ENCODE results near the gene FRMD4B. TPM values are rescaled to one million over a fixed set of nuclear protein-coding genes. Genes with fewer than 3 reads are reported as not detected.

The FRMD4B gene
- total and polyA plus RNA-seq, 2 donors (not counting 3 experiments of a cell fraction or from before 2014, with no cell fraction given) = 66.4 to 89.7 TPM

DNA sequence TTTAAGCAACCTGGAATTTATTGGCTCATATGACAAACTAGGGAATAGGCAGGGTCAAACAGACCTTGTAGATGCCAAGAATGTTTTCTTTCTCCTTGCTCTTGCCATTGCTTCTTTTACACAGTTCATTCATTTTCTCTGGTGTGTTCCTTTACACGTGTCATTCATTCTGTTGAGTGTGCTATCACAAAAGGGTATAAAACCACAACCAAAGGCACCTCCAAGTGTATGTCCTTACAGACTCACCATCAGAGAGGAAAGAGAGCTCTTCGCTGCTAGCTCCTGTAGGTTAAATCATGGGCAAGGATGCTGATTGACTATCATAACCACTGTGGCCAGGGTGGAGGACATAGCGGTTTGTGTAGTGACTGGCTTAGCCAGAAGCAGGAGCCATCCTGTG, 19.2 kb upstream of the FRMD4B start:
- no peaks in the 10 kb centered on the region for H3K79me2 ChIP-seq (ENCODE audit: control insufficient read depth, insufficient read depth, low read length)
- no peak overlapping the region for H3K4me2 ChIP-seq (ENCODE audit: insufficient read depth, low read length)
- H3K9me1 ChIP-seq (replicated peaks; ENCODE audit: control insufficient read depth, extremely low read depth, insufficient read depth, low read length) = no peaks in the 10 kb centered on the region
- BruUV-seq (replicated peaks) = no TSS peak
- H3K27me3 ChIP-seq (ENCODE audit: control insufficient read depth in 2 of 2, insufficient read depth in 2 of 2, low read length in 2 of 2) = no peaks in the 10 kb centered on the region
- no peaks in the 10 kb centered on the region for H4K20me1 ChIP-seq (replicated peaks; ENCODE audit: control insufficient read depth, extremely low read depth, insufficient read depth, low read length)
- H3K9ac ChIP-seq (replicated peaks; ENCODE audit: extremely low read depth, insufficient read depth, low read length) = no peak overlapping the region
- no peak for TF ChIP-seq POLR2AphosphoS5 (IDR thresholded peaks at IDR 0.05; ENCODE audit: insufficient read depth, low read depth, low read length)
- TF ChIP-seq MYC (IDR thresholded peaks at IDR 0.05; ENCODE audit: low read depth, low read length) = no peak
- TF ChIP-seq, protein P1, sequence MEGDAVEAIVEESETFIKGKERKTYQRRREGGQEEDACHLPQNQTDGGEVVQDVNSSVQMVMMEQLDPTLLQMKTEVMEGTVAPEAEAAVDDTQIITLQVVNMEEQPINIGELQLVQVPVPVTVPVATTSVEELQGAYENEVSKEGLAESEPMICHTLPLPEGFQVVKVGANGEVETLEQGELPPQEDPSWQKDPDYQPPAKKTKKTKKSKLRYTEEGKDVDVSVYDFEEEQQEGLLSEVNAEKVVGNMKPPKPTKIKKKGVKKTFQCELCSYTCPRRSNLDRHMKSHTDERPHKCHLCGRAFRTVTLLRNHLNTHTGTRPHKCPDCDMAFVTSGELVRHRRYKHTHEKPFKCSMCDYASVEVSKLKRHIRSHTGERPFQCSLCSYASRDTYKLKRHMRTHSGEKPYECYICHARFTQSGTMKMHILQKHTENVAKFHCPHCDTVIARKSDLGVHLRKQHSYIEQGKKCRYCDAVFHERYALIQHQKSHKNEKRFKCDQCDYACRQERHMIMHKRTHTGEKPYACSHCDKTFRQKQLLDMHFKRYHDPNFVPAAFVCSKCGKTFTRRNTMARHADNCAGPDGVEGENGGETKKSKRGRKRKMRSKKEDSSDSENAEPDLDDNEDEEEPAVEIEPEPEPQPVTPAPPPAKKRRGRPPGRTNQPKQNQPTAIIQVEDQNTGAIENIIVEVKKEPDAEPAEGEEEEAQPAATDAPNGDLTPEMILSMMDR (IDR thresholded peaks at IDR 0.05; ENCODE audit: extremely low read depth in 1 of 2, insufficient read depth in 1 of 2, low read depth in 1 of 2, low read length in 2 of 2) = no peak
- TF ChIP-seq GATA2 (IDR thresholded peaks at IDR 0.05; ENCODE audit: insufficient read depth, insufficient read length, low read depth, low read length) = no peak
- TF ChIP-seq, protein P2, sequence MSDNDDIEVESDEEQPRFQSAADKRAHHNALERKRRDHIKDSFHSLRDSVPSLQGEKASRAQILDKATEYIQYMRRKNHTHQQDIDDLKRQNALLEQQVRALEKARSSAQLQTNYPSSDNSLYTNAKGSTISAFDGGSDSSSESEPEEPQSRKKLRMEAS (IDR thresholded peaks at IDR 0.05; ENCODE audit: insufficient read depth, insufficient read length) = no peak
- TF ChIP-seq POLR2A (IDR thresholded peaks at IDR 0.05; ENCODE audit: low read depth, low read length) = no peak
- no peak overlapping the region for H3K27ac ChIP-seq (ENCODE audit: insufficient read depth, low read depth, low read length)
- ChIA-PET POLR2A (no interaction called here), CTCF (interaction anchor here (0.9 kb wide), 1 partner anchor 95 kb away, joined by 4 read pairs; no protein-coding TSS in a partner anchor)
- dilution Hi-C loops (cut with MboI; ENCODE audit: extremely low pct_ligation_motif_present, low sequenced_read_pairs) = loop anchor here (25.0 kb wide), 1 partner anchor 243 kb away; no protein-coding TSS in a partner anchor
- no peak for DNase-seq (ENCODE audit: low read depth, low spot score)
- no peak for FAIRE-seq
- intact Hi-C loops (cut with micrococcal nuclease) = loop anchor here (5.0 kb wide), 1 partner anchor 33 kb away; no protein-coding TSS in a partner anchor
- H3K9me3 ChIP-seq (replicated peaks; ENCODE audit: control insufficient read depth, insufficient read depth, low read length) = no peaks in the 10 kb centered on the region
- no peak overlapping the region for H2AFZ ChIP-seq (ENCODE audit: low read depth, low read length)
- peaks cover 8% of the 10 kb centered on the region for H3K4me1 ChIP-seq (ENCODE audit: control insufficient read depth, extremely low read depth, insufficient read depth, low read length)
- no peak overlapping the region for H3K4me3 ChIP-seq (replicated peaks in 1 of 3; ENCODE audit: insufficient read depth in 1 of 3, low read depth in 1 of 3, low read length in 3 of 3)
- no peaks in the 10 kb centered on the region for H3K36me3 ChIP-seq (ENCODE audit: control insufficient read depth in 2 of 2, extremely low read depth in 1 of 2, insufficient read depth in 2 of 2, low read length in 2 of 2)

All from endothelial cell of umbilical vein (primary cell).